ENCODE data around the gene MBLAC1.

Gene MBLAC1

DNA sequence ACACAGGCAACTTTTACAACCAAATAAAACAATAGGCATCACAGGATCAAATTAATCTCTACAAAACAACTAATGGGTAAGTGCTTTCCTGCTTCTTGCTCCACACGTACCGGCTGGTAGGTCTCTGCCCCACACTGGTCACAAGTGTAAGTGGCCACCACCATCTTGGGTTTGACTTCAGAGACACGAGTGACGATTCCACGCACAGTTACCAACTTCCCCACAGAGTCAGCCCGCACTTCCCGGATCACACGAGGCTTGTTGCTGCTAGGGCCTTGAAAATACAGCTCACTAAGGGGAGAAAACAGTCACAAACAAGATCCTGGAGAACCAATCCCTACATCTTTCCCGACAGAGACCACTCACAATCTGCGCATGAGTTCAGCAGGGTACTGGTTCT, 27.9 kb upstream of the MBLAC1 start:
- DNase-seq: no peak

DNA sequence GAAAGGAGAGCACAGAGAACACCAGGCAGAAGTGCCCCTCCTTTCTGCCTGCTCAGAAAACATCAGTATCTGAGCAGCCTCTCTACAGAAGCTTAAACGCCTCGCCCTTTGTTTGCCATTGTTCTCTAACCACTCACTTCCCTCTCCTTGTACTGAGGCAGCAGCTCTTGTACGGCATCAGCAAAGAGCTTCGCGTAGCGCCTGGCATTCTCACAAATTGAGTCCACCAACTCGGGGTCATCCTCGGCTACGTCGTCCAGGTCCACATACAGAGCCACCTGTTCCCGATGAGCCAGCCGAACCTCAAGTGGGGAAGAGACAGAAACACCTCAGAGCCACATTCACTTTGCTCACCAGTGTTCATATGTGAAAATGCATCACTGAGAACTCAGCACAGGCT, 27.3 kb upstream of the MBLAC1 start:
- no peak for DNase-seq

DNA sequence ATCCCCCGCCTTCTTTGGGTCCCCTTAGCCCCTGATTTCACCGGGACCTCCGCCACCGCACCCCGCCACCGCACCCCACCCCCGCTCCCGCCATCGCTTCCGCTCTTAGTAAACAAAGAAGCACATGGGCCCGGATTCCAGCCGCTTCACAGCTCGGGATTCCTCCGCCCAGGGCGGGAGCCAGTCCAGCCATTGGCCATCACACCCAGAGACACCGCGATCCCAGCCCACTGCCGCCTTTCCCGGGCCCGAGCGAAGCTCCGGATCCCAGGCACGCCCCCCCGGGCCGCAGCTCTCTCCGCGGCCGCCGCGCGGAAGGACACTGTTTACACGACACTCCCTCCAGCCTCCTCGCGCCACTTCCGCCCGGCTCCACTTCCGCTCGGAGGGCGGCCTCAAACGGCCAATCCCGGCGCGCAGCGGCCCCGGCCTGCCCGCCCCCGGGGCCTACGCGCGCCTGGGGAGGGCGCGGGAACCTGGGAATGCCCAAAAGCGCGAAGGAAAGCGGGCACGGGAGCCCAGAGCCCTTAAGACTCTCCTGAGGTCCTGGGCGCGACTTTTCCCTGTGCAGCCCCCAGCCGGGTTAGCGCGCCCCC, 26.2 kb upstream of the MBLAC1 start:
- peak; percentile 82 for DNase-seq

DNA sequence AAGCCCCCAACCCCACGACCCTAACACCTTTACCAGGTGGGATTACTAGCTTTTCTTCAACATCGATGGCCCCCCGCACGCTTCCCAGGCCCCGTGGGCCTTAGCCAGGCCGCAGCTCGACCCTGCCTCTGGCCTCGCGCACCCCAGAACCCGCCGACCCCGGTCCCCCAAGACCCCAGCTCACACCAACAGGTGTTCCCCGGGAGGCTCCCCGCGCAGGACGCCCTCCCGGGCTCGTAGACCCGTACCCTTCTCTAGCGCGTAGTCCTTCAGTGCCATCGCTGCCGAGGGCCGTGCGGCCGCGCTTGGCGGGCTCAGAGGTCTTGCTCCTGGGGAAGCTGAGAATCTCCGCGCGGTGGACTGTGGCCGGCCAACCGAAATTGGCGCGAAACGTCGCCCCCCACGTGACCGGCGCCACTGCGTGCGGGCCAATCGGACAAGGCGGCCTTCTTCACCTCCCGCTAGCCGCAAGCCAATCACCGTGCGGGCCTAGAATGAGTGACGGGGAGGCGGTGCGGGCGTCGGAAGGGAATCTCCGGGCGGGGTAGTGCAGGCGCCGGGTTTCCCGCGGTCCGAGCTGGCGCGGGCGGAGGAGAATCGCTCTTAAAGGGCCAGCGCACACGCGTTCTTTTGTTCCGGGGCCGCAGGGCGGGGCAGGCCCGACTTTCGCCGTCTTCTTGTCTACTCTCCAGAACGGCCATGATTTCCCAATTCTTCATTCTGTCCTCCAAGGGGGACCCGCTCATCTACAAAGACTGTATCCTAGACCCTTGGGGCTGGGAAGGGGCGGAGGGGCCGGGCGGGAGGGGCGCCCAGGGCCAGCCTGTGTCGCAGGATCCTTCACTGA, 25.5 kb upstream of the MBLAC1 start, which contains the start of the genes AP4M1 and MCM7:
AP4M1 (plus strand) TSS at position 628 of the 847 bp plus-strand sequence; CDS start at position 700, 72 bp downstream.
MCM7 (minus strand) TSS at position 382 of the 847 bp plus-strand sequence; CDS start at position 279, 103 bp downstream.
- peak; percentile 100 for DNase-seq

DNA sequence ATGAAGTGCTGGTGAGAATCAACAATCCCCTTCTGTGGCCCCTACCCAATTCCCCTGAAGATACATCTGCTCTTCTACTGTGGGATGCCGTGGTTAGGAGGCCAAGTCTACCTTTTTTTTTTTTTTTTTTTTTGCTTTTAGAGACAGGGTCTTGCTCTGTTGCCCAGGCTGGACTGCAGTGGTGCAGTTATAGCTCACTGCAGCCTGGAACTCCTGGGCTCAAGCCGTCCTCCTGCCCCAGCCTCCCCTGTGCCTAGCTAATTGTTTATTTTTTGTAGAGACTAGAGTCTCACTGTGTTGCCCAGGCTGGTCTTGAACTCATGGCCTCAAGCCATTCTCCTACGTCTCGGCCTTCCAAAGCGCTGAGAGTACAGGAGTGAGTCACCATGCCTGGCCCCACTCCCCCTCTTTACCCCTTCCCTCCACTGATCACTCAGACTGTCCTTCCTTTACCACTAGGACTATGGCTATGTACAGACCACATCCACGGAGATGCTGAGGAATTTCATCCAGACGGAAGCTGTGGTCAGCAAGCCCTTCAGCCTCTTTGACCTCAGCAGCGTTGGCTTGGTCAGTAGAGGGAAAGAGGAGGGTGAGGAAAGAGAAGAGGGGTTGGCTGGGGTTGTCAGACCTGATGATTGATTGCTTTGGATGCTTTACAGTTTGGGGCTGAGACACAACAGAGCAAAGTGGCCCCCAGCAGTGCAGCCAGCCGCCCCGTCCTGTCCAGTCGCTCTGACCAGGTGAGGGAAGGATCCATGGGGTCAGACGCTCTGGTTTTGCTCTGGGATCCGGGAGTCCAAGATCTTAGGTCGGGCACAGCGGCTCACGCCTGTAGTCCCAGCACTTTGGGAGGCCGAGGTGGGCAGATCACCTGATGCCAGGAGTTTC, 23.6 kb upstream of the MBLAC1 start:
- DNase-seq: no peak

DNA sequence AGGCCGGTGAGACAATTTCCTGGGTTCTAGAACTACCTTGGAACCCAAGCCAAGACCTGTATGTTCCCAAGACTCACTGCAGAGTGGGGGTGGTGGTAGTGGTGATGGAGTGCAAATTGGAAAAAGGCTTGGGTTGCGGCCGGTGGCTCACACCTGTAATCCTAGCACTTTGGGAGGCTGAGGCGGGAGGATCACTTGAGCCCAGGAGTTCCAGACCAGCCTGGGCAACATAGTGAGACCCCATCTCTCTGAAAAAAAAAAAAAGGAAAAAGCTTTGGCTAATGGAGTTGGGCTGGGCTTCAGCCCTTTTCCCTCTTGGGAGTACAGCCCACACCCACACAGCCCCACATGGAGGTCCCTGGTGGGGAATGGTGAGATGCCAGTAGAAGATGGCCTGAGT, 21.2 kb upstream of the MBLAC1 start:
- no peak for DNase-seq

DNA sequence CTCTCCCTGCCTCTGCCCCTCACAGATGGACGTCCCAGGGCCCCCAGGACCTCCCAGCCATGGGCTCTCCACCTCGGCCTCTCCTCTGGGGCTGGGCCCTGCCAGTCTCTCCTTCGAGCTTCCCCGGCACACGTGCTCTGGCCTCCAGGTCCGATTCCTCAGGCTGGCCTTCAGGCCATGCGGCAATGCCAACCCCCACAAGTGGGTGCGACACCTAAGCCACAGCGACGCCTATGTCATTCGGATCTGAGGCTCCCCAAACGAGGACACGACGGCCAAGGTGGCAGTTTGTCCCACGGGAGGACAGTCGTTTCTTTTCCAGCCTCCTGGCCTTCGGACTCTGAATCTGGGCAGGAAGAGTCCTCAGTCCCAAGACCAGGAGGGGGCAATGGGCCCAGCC, 20.1 kb upstream of the MBLAC1 start:
- no peak for DNase-seq

DNA sequence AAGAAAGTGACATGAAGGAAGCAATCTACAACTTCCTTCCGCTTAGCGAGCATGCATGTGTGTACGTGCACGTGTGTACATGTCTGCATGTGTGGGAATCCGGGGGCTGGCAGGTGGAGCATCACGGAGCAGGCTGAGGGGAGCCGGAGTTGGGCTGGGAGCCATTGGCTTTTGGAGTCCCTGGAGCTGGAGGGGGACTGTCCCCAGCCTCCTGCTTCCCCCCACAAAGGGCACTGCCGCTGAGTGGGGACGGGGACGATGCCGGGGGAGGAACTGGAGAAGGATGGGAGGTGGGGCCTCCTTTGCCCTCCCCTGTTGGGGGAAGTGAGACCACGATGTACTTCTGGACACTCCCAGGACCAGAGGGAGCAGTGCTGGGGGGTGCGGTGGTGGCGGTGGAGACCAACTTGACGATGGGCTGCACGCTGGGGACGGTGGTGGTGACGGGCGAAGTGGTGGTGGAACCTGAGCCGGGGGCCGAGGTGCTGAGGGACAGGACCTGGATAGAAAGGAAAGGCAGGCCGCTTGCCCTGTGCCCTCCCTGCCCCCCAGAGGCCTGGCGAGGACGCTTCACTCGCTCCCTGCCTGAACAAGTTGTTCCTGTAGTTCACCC, 19.5 kb upstream of the MBLAC1 start:
- no peak for DNase-seq

DNA sequence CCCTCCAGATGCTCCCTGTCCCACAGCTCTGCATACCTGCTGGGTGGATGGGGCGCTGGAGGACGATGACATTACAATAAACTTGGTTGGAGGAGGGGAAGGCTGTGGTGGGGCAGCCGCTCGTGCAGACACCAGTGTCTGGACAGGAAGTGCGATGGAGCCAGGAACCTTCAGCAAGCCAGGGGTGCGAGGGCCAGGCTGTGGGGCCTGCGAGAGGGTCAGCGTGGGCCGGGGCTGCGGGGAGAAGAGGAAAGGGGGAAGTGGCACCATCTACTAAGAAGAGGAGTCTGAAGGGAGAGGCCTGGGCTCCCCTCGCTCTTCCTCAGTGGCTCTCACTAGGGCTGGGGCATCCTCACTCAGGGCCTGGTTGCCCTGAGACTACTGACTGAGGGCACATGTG, 18.9 kb upstream of the MBLAC1 start:
- no peak for DNase-seq

DNA sequence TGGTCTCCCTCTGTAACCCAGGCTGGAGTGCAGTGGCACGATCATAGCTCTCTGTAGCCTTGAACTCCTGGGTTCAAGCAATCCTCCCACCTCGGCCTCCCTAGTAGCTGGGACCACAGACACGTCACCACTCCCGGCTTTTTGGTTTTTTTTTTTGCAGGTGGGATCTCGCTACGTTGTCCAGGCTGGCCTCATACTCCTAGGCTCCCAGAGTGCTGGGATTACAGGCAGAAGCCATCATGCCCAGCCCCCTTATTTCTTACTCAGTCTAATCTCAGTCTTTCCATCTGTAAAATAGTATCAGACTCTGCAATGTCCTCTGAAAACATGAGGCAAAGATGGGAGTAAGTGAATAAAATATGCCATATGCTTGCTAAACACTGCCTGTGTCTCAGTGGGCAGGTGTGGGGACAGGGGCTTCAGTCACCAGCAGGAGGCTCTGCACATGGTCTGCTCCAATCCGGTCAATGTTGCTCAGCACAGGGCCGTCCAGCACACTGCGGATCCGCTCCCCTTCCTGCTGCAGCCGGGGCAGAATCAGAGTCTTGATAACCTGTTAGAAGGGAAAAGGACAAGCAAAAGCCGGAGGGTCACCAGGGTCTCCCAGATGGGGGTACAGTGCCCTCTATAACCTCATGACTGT, 17.1 kb upstream of the MBLAC1 start:
- DNase-seq: no peak

DNA sequence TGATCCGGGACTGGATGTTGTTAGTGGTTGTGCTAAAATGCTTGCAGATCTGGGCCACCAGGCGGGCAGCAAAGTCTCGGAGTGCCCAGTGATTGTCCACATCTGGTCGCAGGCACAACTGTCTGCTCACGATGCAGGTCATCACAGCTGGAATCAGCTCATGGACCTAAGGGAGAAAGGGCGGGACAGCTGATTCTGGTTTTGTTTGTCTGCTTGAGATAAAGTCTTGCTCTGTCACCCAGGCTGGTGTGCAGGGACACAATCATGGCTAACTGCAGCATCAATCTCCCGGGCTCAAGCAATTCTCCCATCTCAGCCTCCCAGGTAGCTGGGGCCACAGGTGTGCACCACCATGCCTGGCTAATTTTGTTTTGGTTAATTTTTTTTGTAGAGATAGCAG, 15.6 kb upstream of the MBLAC1 start:
- DNase-seq: no peak

DNA sequence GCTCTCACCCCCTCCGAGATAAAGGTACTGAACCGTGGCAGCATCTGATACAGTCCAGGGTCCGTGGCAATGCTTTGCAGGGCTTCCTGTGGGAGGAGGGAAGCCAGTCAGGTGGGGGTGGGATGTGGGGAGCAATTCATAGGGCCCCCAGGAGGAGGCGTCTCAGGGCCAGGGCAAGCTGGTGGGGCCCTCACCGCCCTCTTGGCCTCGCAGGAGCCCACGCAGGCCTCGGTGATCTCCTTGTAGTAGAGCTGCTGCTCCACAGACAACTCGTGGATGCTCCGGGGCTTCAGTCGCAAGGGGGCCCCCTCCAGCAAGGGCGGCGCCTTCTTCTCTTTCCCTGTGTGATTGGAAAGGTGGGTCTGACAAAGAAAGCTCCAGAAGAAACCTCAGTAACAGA, 14.9 kb upstream of the MBLAC1 start:
- no peak for DNase-seq

DNA sequence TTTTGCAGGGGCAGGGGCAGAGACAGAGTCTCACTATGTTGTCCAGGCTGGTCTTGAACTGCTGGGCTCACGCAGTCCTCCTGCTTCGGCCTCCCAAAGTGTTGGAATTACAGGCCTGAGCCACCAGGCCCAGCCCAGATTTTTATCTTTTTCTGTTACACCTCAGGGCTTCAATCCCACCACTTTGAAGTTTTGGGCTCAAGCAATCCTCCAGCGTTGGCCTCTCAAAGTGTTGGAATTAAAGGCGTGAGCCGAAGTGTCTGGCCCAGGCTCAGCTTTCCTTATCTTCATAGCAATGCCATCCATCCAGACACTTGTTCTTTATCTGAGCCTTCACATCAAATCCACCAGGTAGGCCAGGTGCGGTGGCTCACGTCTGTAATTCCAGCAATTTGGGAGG, 11.7 kb upstream of the MBLAC1 start:
- no peak for DNase-seq

DNA sequence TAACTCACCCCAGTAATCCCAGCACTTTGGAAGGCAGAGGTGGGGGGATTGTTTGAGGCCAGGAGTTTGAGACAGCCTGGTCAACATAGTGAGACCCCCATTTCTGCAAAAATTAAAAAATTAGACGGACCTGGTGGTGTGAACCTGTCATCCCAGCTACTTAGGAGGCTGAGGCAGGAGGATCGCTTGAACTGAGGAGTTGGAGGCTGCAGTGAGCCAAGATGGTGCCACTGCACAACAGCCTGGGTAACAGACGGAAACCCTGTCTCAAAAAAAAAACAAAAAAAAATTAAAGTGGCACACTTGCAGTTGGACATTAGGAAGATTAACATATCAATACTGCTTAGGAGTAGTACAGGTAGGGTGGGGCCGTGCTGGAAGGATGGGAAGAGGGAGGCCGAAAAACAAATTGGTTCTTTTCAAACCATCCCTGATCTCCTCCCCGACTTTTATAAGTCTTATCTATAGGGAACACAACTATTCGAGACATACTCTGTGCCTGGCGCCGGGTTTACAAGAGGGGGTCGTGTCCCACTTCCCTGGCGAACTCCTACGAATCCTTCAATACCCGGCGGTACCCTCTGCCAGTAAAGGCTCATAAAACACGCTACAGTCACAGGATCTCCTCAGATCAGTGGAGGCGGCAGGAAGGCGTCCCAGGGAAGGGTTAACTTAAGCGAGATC, 8.2 kb upstream of the MBLAC1 start:
- no peak for DNase-seq

DNA sequence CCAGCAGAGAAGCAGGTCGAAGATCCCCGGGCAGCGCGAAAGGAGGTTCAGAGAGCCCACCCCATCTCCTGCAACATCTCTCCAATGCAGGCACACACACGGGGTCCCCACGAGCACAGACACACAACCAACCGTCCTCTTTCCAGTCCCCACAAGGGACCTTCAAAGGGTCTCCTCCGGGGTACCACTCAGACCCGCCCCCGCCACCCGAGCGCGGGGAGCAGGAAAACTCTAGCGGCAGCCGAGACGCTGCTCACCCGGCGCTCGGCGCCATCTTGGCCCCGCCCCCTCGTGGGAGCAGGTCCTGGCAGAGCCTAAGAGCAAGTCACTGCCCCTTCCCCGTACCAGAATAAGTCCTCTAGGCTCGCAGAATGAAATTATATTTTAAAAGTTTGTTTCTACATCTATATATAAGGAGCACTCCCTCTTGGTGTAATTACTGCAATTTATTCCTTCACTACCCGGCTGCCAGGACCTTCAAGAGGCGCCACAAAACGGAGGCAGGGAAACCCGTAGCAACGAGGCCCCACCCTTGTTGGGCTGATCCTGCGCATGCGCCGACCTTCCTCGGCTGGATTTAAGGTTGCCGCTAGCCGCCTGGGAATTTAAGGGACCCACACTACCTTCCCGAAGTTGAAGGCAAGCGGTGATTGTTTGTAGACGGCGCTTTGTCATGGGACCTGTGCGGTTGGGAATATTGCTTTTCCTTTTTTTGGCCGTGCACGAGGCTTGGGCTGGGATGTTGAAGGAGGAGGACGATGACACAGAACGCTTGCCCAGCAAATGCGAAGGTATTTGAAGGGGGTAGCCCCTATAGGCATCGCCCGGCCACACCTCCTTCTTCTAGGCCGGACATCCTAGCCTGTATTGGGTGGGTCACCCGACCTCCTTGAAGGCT, 7.4 kb upstream of the MBLAC1 start, which contains the start of the genes CNPY4 and TAF6:
CNPY4 (plus strand) TSS at position 563 of the 898 bp plus-strand sequence; CDS start at position 674, 111 bp downstream.
TAF6 (minus strand) TSS at position 287 of the 898 bp plus-strand sequence. CDS start 5,149 bp downstream, outside the sequence.
- peak; percentile 95 for DNase-seq

DNA sequence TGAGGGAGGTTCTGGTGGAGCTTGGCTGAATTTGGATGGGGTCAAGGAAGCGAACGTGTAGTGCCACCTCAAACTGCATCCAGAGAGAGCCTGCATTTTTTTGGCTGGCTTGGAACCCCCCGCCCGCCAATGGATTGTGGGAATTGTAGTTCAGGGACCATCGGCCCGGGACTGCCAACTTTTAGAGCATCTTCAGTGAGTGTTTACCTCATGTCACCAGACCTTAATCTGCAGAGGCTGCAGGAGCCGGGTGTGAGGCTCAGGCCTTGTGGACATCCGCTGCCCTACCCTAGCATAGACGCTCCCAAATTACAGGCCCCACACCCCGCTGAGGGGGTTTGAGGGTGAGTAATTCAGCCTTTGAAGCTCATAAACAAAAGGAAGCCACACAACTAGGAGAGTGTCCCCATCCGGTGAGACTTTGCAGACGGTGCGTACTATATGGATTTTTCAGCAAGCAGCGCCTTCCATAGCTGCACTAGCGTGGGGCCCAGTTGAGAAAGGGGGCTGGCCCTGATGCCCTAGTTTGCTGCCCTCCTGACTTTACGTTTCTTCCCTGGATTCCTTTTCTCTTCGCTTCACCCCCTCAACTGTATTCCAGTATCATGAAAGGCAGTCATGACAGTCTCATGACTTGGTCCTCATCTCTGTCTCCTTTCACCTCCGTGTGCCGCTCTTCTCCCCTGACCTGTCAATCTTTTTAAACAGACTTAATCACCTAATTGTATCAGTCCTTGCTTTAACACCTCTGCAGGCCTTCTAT, 6.6 kb upstream of the MBLAC1 start:
- DNase-seq: no peak

DNA sequence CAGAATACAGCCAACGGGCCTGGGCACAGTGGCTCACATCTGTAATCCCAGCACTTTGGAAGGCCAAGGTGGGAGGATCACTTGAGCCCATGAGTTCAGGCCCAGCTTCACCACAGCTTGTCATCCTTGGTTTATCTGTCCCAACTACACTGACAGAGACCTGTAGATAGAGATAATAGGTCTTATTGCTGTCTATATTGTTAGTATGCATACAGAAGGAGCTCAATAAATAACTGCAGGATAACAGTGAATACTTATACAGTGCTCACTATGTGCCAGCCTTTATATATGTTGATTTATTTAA, 6.1 kb upstream of the MBLAC1 start:
- DNase-seq: no peak

DNA sequence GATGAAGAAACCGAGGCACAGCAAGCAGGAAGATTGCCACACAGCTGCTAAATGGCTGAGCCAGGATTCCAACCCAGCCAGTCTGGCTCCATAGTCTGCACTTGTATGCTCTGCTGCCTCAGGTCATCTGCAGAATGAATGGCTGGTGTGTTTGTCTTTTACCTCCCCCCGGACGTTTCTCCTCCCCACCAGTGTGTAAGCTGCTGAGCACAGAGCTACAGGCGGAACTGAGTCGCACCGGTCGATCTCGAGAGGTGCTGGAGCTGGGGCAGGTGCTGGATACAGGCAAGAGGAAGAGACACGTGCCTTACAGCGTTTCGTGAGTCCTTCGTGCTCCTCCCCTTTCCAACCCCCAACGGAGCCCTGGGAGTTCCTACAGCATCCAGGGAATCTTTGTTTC, 4.7 kb upstream of the MBLAC1 start:
- no peak for DNase-seq

DNA sequence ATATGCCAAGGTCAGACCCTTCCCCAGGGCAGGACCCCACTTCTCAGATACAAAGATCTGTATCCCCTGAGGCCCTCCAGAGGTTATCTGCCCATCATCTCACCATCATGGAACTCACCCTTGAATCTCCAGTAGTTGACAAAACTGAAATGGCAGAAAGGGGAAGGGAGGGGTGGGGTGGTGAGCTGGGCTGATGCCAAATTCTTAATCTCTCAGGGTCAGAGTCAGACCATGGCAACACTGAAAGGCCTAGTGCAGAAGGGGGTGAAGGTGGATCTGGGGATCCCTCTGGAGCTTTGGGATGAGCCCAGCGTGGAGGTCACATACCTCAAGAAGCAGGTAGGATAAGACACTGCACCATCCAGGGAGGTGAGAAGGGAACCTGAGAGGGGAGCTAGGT, 4.2 kb upstream of the MBLAC1 start:
- DNase-seq: no peak
